Spleen (tissue), 11 donors: ENCODE measurements around the gene REEP3. TPM values are rescaled to one million over a fixed set of nuclear protein-coding genes. Genes with fewer than 3 reads are reported as not detected.

Experiments
- DNase-seq: peaks from one replicate; pipeline ENCODE4 v3.0.0-alpha.2; 2020
- H3K27ac ChIP-seq, 8 donors: fragments of 200-600 bp; sonication (generic) in 7 of 8; 1 replicate in 4 of 8; 2 replicates in 4 of 8; pipeline versions ENCODE4 v1.5.0 to v1.8.0; 2016 to 2021; ENCODE audit warnings: inconsistent platforms in 4 of 8, mild to moderate bottlenecking in 4 of 8, moderate library complexity in 1 of 8
- H3K27me3 ChIP-seq, 7 donors: fragments of 200-600 bp; sonication (generic) in 6 of 7; replicated peaks in 1 of 7; 1 replicate in 4 of 7; 2 replicates in 3 of 7; pipeline versions ENCODE4 v1.5.0 to v1.8.0; 2016 to 2021; ENCODE audit warnings: inconsistent platforms in 3 of 7, mild to moderate bottlenecking in 1 of 7
- H3K36me3 ChIP-seq, 6 donors: fragments of 200-600 bp; sonication (generic) in 5 of 6; 1 replicate in 4 of 6; 2 replicates in 2 of 6; pipeline versions ENCODE4 v1.5.0 to v1.8.0; 2016 to 2021; ENCODE audit warnings: inconsistent platforms in 2 of 6
- H3K4me1 ChIP-seq, 6 donors: fragments of 200-600 bp; sonication (generic) in 5 of 6; 1 replicate in 3 of 6; 2 replicates in 3 of 6; pipeline versions ENCODE4 v1.5.0 to v1.8.0; 2016 to 2021; ENCODE audit warnings: inconsistent platforms in 3 of 6
- H3K4me3 ChIP-seq, 8 donors: fragments of 200-600 bp; sonication (generic) in 7 of 8; 1 replicate in 4 of 8; 2 replicates in 4 of 8; pipeline versions ENCODE4 v1.5.0 to v1.8.0; 2016 to 2021; ENCODE audit warnings: inconsistent platforms in 4 of 8, mild to moderate bottlenecking in 4 of 8, moderate library complexity in 2 of 8
- H3K9me3 ChIP-seq, 8 donors: fragments of 200-600 bp; sonication (generic) in 7 of 8; 1 replicate in 4 of 8; 2 replicates in 4 of 8; pipeline versions ENCODE4 v1.5.0 to v1.8.0; 2016 to 2021; ENCODE audit warnings: inconsistent platforms in 4 of 8
- CTCF ChIP-seq, 11 experiments: fragments of 200-600 bp in 7 of 11; fragments of 450-650 bp in 4 of 11; sonication (generic) in 4 of 11; IDR thresholded peaks in 8 of 11; conservative IDR thresholded peaks in 3 of 11; 1 replicate in 7 of 11; 2 replicates in 4 of 11; pipeline versions ENCODE4 v1.4.0 to v1.8.0; 2016 to 2021; ENCODE audit warnings: antibody characterized with exemption in 11 of 11, inconsistent platforms in 4 of 11, mild to moderate bottlenecking in 1 of 11
- POLR2A ChIP-seq, 3 donors: fragments of 450-650 bp; IDR thresholded peaks; one replicate each; pipeline ENCODE4 v1.5.1; 2017; ENCODE audit warnings: antibody characterized with exemption in 3 of 3, mild to moderate bottlenecking in 1 of 3
- POLR2AphosphoS5 ChIP-seq, 3 donors: sonication (generic); formaldehyde crosslinking; IDR thresholded peaks; one replicate each; pipeline ENCODE4 v1.5.1; 2017; ENCODE audit warnings: antibody characterized with exemption in 3 of 3
- whole genome bisulfite sequencing, 5 donors: extraction: QIAGEN DNeasy Blood & Tissue Kit in 3 of 5; methylation state at CpG; one replicate each; pipeline versions ENCODE4 v1.1.5 to v1.1.7; 2013 to 2018; 5-methylcytosine and 5-hydroxymethylcytosine counted together
- intact Hi-C: fragments of 100-400 bp; cut with DNase I; formaldehyde crosslinking; loops from one replicate; pipeline ENCODE4 v1.15.0; 2023; ENCODE audit warnings: low total_unique reads
- polyA plus RNA-seq, 3 donors: library from polyadenylated mRNA; stranded (reverse); fragments of 200-250 nt; gene quantifications; one replicate each; pipeline ENCODE4 v1.2.1, GENCODE V29; 2013
- total RNA-seq, 7 donors: library from RNA; depleted of rRNA in 3 of 7; stranded (reverse); fragments of >200 nt in 3 of 7; fragmentation: NEBNext Ultra II Directional in 4 of 7; extraction: Animal tissue kit (Norgen Biotek cat#: 25700) in 4 of 7; gene quantifications; one replicate each; pipeline versions ENCODE4 v1.1.0 to v1.2.1, GENCODE V29; 2016 to 2021
- donor health status: healthy with polysubstance abuse.
- donor health status: DM: no; HTN: no; CAD: no; lungs with moderate emphysema.
- donor health status: DM: no; HTN: no; CAD: no.
- donor health status: Bipolar disorder and iron deficiency.
- donor health status: healthy.
- donor health status: DM: no; HTN: no; CAD: no.
- donor health status: DM: yes; HTN: yes; CAD: no.

The REEP3 gene
- total and polyA plus RNA-seq, 10 donors, result 4.0 to 46.5 (median 22.1) TPM

- H3K4me1 ChIP-seq, result peaks cover 0 to 16% (median 8%) of the 10 kb centered on the region in 6 donors
- no peak overlapping the region for H3K27ac ChIP-seq
- no peak overlapping the region for H3K4me3 ChIP-seq
- no peaks in the 10 kb centered on the region for H3K9me3 ChIP-seq
- TF ChIP-seq POLR2A (IDR thresholded peaks at IDR 0.05), result no peak
- intact Hi-C loops, result no loop called here
- no peaks in the 10 kb centered on the region for H3K27me3 ChIP-seq
- DNase-seq, result no peak
- H3K36me3 ChIP-seq, result no peaks in the 10 kb centered on the region
- WGBS, 5 donors, result 79 to 97% (median 90%) methylated on average over 6 of the region's 6 CpGs
Observed at GRCh38 chr10:63553473-63553872, 32.3 kb downstream of the REEP3 start.

GRCh38 chr10:63554657-63555056, 33.5 kb downstream of the REEP3 start:
- 52 to 67% (median 60%) methylated on average over 2 of the region's 2 CpGs for WGBS, 5 donors
- no peak for TF ChIP-seq POLR2AphosphoS5 (IDR thresholded peaks at IDR 0.05)
- no peak for TF ChIP-seq POLR2A (IDR thresholded peaks at IDR 0.05)
- no peak for TF ChIP-seq CTCF (IDR thresholded peaks at IDR 0.05 in 8 of 11, conservative IDR thresholded peaks at IDR 0.05 in 3 of 11)
- Histone ChIP-seq H3K4me1 (peaks cover 0 to 16% (median 8%) of the 10 kb centered on the region in 6 donors), H3K27me3 (no peaks in the 10 kb centered on the region), H3K36me3 (no peaks in the 10 kb centered on the region), H3K4me3 (no peak overlapping the region), H3K27ac (no peak overlapping the region), H3K9me3 (no peaks in the 10 kb centered on the region)
- intact Hi-C loops, result no loop called here
- peak; percentile 87 for DNase-seq

- TF ChIP-seq POLR2A (IDR thresholded peaks at IDR 0.05), result no peak
- no peak for TF ChIP-seq POLR2AphosphoS5 (IDR thresholded peaks at IDR 0.05)
- no peak for TF ChIP-seq CTCF (IDR thresholded peaks at IDR 0.05 in 8 of 11, conservative IDR thresholded peaks at IDR 0.05 in 3 of 11)
- H3K27ac ChIP-seq, result no peak overlapping the region
- no peaks in the 10 kb centered on the region for H3K9me3 ChIP-seq
- H3K4me3 ChIP-seq, result no peak overlapping the region
- WGBS, 5 donors, result 64 to 94% (median 85%) methylated on average over 2 of the region's 2 CpGs
- H3K4me1 ChIP-seq, result peaks cover 0 to 16% (median 8%) of the 10 kb centered on the region in 6 donors
- H3K27me3 ChIP-seq, result no peaks in the 10 kb centered on the region
- intact Hi-C loops, result no loop called here
- no peak for DNase-seq
- no peaks in the 10 kb centered on the region for H3K36me3 ChIP-seq
Observed at GRCh38 chr10:63555330-63555729, 34.1 kb downstream of the REEP3 start.

- H3K36me3 ChIP-seq, result no peaks in the 10 kb centered on the region
- DNase-seq, result no peak
- H3K4me1 ChIP-seq, result peaks cover 0 to 17% (median 8%) of the 10 kb centered on the region in 6 donors
- no peak overlapping the region for H3K4me3 ChIP-seq
- no peaks in the 10 kb centered on the region for H3K27me3 ChIP-seq
- WGBS, 5 donors, result 94 to 98% (median 96%) methylated on average over 5 of the region's 5 CpGs
- no peaks in the 10 kb centered on the region for H3K9me3 ChIP-seq
- no peak overlapping the region for H3K27ac ChIP-seq
- TF ChIP-seq CTCF (IDR thresholded peaks at IDR 0.05 in 8 of 11, conservative IDR thresholded peaks at IDR 0.05 in 3 of 11) (no peak), POLR2AphosphoS5 (IDR thresholded peaks at IDR 0.05) (no peak)
- intact Hi-C loops, result no loop called here
Observed at GRCh38 chr10:63558132-63558784, 37.1 kb downstream of the REEP3 start.
